T-helper 1 cell (primary cell): ENCODE measurements around the gene MPZ.
A peak's percentile ranks its signal among the peaks of the same experiment; 100 is the strongest.
"Not testable (repeated sequence)": the region's sequence is repeated elsewhere in the genome, so short reads cannot be mapped to it uniquely, and the experiment has no call there.

Experiments
- DNase-seq, 5 donors: peaks; one replicate each; pipeline ENCODE4 v3.0.0-alpha.2; 2012 to 2020

MPZ gene

GRCh38 chr1:161299347-161299746 lies 10.4 kb downstream of the MPZ start:
- DNase-seq, result no peak

- no peak for DNase-seq
Observed at GRCh38 chr1:161298116-161298515, 11.7 kb downstream of the MPZ start.

DNA sequence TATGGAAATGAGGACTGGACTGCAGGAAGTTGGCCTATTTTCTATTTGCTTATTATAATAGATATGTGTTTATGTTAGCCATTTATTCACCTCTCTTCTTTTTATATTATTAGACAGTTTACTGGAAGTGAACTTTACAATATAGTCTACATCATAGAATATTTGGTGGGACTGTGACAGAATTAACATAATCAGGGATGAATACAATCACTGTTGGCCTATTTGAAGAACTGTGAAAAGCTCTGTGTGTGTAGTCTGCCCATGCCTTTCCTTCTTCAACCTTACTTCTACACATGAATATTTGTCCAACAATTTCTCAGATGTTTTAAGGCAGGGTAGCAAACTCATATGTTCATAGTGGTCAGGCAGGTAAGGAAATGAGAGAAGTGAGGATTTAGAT lies 12.4 kb downstream of the MPZ start:
- no peak for DNase-seq

DNA sequence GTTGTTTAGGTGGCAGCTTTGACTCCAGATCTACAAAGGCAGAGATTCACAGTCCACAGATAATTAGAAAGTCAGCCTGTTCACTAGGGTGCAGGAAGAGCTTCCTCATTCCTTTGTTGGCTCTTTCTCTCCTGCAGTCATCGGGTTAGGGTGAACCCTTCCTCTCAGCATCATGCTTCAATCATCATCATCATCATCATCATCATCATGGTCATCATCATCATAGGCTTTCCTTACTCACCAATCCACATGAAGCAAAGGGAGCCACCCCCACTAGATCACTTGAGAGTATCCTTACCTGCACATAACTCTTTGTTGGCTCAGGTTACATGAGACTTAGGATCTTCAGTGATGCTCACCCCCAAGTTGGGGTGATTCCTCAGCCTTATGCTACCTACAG lies 19.0 kb downstream of the MPZ start:
- no peak for DNase-seq

- no peak for DNase-seq
Observed at GRCh38 chr1:161287482-161288054, 22.2 kb downstream of the MPZ start.

- DNase-seq, result no peak
Observed at GRCh38 chr1:161285521-161285920, 24.2 kb downstream of the MPZ start.

DNA sequence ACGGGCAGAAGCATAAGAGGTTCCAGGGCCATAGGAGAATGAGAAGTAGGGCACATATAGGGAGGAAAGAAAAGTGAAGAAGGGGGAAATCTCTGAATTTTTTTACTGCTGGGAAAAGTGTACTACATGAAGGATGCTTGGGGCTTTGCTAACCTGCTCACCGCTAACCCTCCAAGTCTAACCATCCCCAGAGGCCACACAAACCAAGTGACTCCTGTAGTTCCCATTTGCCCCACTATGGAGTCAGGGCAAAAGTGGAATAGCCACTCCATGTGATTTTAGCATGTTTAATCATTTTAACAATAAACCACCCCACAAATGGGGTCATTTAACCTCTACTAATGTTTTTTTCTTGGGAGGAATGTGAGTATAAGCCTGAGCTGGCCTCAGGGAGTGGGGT lies 24.7 kb downstream of the MPZ start:
- no peak for DNase-seq

DNA sequence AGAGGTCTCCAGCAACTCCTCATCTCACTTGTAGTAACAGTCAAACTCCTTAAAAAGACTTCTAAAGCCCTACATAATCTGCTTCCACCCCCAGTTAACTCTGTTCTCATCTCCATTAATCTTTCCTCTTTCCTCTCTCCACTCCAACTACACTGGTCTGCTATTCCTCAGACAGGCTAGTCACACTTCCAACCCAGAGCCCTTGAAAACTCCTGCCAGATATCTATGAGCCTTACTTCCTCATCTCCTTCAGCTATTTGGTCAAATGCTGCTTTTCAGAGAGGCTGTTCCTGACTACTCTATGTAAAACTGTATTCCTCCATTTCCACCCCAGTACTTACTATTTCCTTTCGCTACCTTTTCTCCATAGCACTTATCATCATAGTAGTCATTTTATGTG lies 26.8 kb downstream of the MPZ start:
- no peak for DNase-seq

- no peak for DNase-seq
Observed at GRCh38 chr1:161274874-161275273, 34.9 kb downstream of the MPZ start.

DNA sequence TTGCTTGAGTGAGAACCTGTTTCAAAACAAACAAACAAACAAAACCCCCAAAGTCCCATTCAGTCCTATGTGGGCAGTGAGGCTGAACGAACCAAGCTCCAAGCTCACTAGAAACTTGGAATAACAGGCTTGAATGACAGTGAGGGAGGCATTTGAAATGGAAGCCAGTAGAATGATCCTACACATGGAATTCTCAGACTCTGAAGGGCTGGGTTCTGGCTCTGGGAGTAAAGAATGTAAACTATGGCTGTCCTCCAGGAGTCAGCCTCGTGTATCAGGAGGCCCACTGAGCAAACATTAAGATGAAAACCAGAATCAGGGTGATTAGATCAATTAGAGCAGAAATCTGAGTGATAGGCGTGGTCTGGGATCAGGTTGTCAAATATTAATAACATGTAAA lies 36.4 kb downstream of the MPZ start:
- DNase-seq, result no peak

GRCh38 chr1:161267321-161267720 lies 42.4 kb downstream of the MPZ start:
- no peak for DNase-seq

GRCh38 chr1:161266836-161267235 lies 42.9 kb downstream of the MPZ start:
- no peak for DNase-seq

DNA sequence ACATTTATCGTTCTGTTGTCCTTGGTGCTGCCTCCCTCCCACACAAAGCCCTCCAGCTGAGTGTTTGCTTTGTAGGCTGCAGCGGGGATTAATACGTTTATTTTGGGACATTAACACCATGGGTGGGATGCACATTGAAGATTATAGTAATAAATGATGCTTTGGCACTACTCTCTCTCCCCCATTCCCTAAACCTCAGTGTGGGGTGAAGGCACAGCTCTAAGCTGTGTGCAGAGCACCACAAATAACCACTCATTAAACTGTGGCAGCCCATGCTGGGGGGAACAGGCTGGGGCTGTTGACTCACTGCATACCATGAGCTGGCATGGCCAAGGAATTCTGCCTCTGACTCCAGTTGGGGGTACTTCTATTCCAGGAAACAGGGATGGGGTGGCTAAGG lies 43.6 kb downstream of the MPZ start:
- no peak for DNase-seq

DNA sequence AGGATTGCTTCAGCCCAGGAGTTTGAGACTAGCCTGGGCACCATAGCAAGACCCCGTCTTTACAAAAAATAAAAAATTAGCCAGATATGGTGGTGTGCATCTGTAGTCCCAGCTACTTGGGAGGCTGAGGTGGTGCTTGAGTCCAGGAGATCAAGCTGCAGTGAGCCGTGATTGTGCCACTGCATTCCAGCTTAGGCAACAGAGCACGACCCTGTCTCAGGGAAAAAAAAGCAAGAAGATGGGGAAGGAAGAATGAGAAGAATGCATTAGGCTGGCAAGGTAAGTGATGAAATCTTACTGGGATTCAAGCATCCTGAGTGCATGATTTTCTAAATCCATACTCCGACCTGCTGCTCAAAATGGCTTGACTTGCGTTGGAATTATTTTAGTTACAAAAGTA lies 44.5 kb downstream of the MPZ start:
- DNase-seq, result no peak

DNA sequence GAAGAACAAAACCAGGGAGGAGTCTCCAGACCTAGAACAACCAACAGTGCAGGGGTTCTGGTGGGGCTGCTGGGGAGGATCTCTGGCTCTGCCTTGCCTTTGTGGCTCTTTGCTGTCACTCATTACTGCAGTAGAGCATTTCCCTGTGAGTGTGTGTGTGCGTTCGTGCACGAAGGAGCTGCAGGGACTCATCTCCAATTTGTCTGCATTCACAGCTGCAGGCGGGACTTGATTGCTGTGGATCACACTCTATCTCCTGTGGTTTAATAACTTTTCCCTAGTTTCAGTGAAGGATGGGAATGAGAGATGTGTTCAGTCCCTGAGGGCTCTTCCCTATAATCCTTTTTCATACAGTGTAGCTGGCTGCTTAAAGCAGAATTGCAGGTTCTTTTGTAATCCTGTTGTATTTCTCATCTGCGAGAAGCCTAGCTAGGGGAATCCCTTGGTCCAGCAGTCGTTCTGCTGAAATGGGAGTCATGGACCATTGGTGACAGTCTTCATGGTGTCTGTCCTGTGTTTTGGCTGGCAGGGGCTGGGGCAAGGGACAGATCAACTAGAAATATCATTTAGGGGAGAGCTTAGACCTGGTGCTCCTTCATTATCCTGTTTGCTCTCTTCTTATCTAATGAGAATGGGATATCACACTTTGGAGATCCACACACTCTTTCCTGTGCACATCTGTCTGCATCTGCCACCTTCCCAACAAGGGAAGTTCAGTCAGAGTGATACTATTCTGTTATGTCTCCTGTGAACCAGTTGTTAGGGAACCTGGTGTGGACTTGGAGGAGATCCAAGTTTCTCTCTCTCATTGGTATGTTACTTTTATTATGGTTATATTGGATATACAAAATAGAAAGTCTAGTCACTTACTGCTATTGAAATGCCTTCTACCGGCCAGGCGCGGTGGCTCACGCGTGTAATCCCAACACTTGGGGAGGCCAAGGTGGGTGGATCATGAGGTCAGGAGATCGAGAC lies 48.2 kb downstream of the MPZ start:
- DNase-seq, result no peak

GRCh38 chr1:161260376-161261260 lies 49.1 kb downstream of the MPZ start:
- no peak for DNase-seq

- DNase-seq, result no peak
Observed at GRCh38 chr1:161259765-161260164, 50.0 kb downstream of the MPZ start.

GRCh38 chr1:161259345-161259702 lies 50.4 kb downstream of the MPZ start:
- DNase-seq, result no peak

- DNase-seq, result peak in 2 of 5 donors; percentile 6 to 16
Observed at GRCh38 chr1:161258439-161259344, 51.1 kb downstream of the MPZ start, which contains the start of gene PCP4L1. Gene PCP4L1, plus strand, starts transcription at chr1:161258745. Its CDS starts 230 bp downstream, at chr1:161258975.

- not testable (repeated sequence) for DNase-seq
Observed at GRCh38 chr1:161257109-161257508, 52.7 kb downstream of the MPZ start.

- not testable (repeated sequence) for DNase-seq
Observed at GRCh38 chr1:161255955-161256520, 53.7 kb downstream of the MPZ start.

GRCh38 chr1:161255302-161255701 lies 54.5 kb downstream of the MPZ start:
- DNase-seq, result not testable (repeated sequence)
